ENCODE data around the gene OPHN1. TPM values are rescaled to one million over a fixed set of nuclear protein-coding genes. Genes with fewer than 3 reads are reported as not detected.
"Not testable (repeated sequence)": the region's sequence is repeated elsewhere in the genome, so short reads cannot be mapped to it uniquely, and the experiment has no call there.

Gene OPHN1
- total RNA-seq, 1 experiment from 2014 or later = 3.1 TPM

DNA sequence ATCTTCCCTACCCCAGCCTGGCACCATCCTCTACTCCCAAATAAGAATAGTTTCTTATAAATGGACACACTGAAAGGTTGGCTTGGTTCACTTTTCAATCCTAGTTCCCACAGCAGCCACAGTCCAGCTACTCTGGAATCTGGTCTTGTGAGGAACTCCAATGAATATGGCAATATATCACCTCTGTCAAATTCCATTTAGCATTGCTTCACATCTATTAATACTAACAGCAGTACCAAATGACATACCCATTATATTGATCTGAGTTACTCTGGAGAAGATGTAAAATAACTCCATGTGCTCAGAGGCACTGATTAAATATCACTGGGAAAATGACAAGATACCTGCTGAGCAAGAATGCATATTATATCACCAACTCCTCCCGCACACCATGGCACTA lies 8.6 kb downstream of the OPHN1 start:
- DNase-seq (ENCODE audit: low read depth) = no peak

DNA sequence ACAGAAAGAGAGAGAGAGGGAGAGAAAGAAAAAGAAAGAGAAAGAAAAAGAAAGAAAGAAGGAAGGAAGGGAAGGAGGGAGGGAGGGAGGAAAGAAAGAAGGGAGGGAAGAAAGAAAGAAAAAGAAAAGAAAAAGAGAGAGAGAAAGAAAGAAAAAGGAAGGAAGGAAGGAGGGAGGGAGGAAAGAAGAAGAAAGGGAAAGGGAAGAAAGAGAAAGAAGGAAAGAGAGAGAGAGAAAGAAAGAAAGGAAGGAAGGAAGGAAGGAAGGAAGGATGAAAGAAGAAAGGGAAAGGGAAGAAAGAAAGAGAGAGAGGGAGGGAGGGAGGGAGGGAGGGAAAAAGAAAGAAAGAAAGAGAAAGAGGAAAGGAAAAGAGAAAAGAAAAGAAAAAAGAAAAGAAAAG lies 10.8 kb downstream of the OPHN1 start:
- DNase-seq (ENCODE audit: low read depth) = no peak

DNA sequence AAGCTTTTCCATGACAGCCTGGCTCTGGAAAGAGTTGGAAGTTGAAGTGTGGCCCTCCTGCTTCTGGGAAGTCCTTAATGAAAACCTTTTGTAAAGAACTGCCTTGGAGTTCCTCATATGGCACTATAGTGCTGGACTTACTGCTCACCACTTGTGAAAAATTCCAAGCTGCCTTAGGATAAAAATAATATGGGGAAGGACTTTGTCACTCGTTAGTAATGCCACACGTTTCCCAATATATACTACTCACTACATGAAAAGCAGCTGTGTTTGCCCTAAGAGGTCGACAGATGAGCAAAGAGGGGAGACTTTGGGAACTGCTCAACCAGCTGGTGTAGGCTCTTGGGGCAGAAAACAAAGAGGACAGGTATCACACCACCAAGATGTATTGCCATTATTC lies 11.7 kb downstream of the OPHN1 start:
- DNase-seq (ENCODE audit: low read depth) = no peak

DNA sequence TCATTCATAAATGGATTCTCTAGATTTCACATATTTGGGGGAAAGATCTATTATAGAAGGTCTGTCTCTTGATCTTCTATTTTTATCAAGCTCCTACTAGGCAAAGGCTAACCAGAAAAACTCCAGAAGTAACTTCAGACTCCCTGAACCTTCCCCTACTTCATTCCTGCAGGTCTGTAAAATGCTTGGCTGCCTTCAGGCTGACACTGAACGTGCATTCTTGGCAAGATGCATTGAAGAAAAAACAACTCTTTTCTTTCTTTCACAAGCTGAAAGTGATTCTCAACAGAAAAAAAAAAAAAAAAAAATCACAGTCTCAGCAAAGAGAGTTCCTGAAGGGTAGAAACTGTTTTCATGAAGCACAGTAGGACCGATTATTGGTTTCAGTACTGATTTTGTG lies 12.7 kb downstream of the OPHN1 start:
- no peak for DNase-seq (ENCODE audit: low read depth)

DNA sequence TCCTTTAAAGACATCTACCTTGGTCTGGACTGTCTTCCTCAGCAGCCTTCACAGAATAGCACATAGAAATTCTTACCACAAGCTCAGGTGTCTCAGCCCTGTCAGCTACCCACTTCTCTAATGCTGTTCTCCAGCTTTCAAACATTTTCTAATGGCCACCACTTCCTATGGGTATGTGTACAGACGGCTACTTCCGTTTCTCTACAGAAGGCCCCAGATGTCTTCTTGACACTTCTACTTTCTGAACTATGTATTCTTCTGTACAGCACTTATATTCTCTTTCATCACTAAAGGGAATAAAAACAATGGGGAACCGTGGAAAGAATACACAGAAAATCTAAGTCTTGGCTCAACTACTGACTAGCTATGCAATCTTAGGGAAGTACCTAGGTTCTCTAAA lies 13.3 kb downstream of the OPHN1 start:
- DNase-seq (ENCODE audit: low read depth) = no peak

DNA sequence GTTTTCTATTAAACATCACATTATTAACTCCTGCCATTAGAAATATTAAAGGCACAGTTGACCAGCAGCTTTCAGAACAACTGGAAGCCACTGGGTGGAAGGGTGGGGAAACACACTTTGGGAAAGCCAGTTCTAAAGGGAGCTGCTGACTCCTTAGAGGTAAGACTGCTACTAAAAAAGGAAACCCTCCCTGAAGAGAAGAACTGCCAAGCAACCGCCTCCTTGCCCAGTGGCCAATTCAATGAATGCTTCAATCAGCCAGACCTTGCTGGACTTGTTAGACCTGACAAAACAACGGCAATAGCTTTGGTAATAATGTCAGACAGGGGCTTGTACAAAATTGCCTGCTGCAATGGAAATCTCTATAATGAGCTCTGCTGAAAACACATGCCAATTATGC lies 15.6 kb downstream of the OPHN1 start:
- no peak for DNase-seq (ENCODE audit: low read depth)

DNA sequence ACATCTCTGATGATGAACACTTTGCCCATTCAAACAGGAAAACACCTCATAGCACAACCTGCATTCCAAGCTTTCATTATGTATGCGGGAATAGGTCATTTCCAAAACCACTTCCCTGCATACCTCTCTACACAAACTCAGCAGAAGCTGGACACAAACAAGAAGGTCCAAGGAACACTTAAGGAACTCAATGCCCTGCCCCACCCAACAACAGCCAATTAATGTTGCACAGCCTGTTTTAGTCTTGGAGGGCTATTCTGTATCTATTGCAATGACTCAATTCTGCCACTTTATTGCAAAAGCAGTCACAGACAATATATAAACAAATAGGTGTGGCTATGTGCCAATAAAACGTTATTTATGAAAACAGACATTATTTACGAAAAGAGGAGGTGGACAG lies 16.7 kb downstream of the OPHN1 start:
- DNase-seq (ENCODE audit: low read depth) = peak; percentile 10

DNA sequence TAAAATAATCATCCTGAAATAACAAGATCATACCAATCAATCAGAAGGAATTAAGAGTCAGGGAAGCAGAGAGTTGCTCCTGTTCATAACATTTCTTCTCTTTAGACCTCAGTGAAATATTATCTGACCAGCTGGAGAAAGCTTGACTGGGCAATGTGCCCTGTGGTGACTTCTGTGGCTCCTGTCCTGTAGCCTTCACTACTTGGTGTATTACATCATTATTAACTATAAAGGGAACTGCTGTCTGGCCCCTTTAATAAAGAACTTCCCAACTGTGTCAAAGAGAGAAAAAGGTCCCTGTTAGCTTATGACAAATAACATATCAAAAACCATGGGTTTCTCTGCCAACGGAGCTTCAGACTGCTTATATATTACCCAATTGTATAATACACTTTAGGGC lies 18.0 kb downstream of the OPHN1 start:
- peak; percentile 33 for DNase-seq (ENCODE audit: low read depth)

DNA sequence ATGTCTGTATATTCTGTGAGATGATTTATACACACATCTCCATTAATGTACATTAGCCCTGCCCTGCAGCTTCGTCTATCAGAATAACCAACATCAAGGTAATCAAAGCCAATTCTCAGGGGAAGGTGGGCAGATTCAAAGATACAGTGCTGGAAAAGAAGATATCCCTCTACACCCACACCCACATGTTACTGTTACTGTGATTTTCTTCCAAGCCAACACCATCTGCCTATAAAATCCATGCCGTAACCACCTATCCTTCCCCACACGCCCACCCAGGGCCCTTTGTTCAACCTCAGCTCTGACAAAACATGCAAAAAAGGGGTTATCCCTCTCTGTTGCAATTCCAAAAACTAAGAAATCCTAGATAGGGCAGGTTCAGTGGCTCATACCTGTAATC lies 20.0 kb downstream of the OPHN1 start:
- DNase-seq (ENCODE audit: low read depth) = no peak

DNA sequence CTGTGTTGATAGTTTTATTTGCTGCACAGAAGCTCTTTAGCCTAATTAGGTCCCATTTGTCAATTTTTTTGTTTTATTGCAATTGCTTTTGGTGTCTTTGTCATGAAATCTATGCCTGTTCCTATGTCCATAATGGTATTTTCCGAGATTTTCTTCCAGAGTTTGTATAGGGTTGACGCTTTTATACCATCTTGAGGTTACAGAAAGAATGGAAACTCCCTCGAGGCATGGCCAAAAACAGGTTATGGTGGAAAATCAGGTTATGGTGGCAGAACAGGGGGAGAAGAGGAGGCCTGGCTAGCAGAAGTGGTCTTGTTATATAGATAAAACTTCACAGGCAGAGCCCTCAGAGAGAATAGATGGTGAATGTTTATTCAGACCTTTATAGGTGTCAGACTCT lies 21.6 kb downstream of the OPHN1 start:
- no peak for DNase-seq (ENCODE audit: low read depth)

DNA sequence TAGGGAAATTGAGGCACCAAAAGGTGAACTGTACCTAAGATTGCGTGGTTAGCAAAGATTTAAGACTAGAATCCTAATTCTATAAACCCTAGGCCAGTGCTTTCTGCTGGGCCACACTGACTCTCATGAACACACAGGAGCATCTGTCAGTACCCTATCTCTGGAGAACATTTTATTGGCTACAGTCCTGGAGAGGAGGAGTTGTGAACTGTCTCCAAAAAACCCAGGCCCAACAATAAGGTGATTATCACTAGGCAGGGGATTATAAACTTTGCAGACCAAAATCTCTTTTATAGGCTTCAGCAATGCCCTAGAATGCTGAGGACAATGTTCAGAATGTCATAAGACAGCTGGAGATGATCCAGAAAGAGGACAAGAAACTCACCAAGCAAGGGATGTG lies 24.1 kb downstream of the OPHN1 start:
- no peak for DNase-seq (ENCODE audit: low read depth)

DNA sequence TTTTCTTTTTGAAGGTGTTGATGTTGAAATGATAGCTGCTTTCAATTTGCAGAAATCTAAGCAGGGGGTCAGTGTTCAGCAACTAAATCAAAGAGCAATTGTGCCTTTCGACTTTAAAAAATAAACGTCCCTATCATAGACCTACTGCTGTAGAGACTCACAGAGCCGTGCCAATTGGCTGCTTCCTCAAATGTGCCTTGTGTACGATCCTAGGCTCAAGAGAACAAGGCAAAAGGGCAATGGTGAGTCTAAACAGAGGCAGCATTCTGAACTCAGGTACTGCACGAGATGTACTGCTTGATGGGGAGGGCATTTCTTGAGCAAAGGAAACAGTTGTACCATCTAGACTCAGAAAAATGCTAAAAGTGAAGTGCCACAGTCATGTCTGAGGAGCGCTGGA lies 29.8 kb downstream of the OPHN1 start:
- DNase-seq (ENCODE audit: low read depth) = no peak

DNA sequence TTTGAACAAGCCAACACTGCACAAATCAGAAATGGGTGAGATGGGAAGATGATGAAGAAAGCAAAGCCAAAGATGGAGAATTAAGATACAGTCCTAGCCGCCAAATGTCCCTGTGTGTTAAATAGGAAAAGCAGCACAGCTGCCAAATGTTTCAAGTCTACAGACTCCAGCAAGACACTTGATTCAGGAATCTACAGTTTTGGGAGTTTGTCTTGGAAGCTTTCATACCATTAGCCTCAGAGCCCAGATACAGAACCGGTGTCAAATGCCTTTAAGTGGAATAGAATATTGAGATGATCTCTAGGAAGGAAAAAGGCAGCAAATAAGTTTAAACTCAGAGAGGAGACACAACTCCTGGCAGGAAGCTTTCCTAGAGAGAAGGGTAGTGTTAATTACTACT lies 30.3 kb downstream of the OPHN1 start:
- no peak for DNase-seq (ENCODE audit: low read depth)

DNA sequence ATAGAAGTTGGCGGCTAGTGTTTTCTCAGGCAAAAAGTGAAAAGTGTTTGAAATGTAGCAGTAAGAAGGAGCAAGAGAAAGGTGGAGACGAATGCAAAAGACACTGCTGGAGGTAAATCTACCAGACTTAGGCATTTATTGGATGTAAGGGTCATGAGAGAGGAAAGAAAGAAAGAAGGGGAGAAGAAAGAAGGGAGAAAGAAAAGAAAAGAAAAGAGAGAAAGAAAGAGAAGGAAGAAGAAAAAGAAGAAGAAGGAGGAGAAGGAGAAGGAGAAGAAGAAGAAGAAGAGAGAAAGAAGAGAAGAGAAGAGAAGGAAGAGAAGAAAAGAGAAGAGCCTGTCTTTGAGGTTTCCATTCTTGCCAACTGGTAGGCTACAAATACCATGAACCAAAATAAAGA lies 31.2 kb downstream of the OPHN1 start:
- no peak for DNase-seq (ENCODE audit: low read depth)

DNA sequence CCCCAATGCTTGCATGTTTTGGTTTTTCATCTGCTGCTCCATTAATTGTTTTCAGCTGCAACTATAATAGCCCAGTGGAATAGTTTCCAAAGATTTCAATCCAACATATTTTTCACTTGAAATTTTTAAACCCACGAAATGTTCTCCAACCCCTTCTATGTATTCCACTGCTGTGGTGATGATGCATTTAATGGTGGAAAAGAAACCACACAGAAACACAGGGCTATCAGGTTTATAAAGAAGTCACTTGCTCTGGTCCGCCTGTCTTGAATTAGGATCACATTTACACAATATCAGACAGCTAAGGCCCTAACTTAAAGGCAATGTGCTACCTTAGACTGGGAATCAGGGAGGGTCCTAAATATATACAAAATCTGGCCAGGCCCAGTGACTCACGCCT lies 35.0 kb downstream of the OPHN1 start:
- no peak for DNase-seq (ENCODE audit: low read depth)

DNA sequence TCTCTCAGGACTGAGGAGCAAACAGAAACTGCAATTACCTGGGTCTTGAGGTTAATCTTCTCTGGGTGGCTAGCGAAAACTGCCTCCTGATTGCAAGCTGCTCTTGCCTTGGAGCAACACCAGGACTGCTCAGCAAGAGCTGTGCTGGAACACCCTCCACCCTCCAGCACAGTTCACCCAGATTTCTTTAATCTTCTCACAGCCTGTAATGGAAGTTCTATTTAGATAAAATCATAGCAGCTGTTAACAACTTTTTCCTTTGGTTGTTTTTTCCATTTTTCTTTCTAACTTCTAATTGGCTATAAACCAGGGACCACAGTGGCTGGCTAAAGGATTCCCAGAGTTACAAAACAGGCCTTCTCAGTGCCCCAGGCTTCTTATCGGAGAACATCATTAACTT lies 36.3 kb downstream of the OPHN1 start:
- no peak for DNase-seq (ENCODE audit: low read depth)

DNA sequence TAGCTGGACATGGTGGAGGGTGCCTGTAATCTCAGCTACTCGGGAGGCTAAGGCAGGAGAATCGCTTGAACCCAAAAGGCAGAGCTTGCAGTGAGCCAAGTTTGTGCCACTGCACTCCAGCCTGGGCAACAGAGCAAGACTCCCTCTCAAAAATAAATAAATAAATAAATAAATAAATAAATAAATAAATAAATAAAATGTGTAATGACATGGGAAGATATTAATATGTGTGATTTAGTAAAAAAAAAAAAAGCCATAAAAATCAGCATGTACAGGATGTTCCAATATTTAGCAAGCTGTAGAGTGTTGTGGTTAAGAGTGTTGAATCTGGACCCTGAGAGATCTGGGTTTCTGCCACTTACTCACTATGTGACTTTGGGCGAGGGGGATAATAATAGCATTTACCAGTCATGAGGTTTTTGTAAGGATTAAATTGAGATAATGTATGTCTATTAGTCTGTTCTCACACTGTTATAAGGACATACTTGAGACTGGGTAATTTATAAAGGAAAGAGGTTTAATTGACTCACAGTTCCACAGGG lies 43.8 kb downstream of the OPHN1 start:
- DNase-seq (ENCODE audit: low read depth) = not testable (repeated sequence)

DNA sequence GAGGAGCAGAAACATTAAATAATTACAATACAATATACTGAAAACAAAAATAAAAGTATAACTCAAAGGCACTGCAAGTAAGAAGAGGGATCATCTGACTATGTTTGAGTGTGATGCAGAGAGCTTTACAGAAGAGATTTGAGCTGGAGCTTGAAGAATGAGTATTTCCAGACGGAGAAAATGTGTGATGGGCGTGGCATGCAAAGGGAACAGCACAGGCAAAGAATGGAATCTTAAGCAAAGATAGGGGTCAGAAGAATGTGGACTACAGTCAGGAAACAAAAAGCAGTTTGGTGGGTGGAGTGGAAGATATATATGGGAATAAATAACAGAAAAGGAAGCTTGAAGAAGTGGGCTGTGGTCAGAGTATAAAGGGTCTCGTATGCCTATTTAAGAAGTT lies 45.5 kb downstream of the OPHN1 start:
- DNase-seq (ENCODE audit: low read depth) = no peak

DNA sequence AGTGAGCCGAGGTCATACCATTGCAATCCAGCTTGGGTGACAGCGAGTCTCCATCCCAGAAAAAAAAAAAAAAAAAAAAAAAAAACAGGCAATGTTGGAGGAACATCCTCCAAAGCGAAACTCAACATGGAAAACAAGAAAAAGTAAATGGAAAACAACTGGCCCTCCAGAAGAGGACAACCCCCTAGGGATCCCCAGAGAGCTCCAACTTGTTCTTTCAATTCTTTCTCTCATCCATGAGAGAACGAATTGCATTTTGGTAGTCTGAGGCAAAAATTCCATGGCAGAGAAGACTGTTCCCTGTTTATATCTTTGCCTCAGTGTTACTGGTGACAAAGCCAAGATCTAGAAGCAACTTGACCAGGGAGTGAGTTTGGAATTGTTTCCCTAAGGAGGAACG lies 49.8 kb downstream of the OPHN1 start:
- DNase-seq (ENCODE audit: low read depth) = no peak

DNA sequence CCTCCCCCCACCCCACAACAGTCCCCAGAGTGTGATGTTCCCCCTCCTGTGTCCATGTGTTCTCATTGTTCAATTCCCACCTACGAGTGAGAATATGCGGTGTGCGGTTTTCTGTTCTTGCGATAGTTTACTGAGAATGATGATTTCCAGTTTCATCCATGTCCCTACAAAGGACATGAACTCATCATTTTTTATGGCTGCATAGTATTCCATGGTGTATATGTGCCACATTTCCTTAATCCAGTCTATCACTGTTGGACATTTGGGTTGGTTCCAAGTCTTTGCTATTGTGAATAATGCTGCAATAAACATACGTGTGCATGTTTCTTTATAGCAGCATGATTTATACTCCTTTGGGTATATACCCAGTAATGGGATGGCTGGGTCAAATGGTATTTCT lies 55.7 kb downstream of the OPHN1 start:
- DNase-seq (ENCODE audit: low read depth) = not testable (repeated sequence)

DNA sequence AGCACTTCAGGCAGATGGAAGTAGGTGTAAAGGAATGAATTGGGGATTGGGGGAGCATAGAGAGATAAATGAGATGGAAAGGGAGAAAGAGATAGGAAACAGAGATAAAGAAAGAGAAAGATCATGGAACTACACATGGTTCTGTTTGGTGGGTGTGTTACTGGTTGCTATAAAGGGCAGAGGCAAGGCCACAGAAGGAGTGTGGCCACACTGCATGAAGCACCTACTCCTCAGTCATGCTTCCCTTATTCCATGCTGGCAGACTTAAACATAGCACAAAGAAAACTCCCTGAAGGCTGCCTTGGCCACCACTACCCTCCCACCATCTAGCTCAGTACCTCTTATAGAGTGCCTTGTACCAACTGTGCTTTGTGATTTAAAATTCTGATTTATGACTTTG lies 56.9 kb downstream of the OPHN1 start:
- DNase-seq (ENCODE audit: low read depth) = no peak

DNA sequence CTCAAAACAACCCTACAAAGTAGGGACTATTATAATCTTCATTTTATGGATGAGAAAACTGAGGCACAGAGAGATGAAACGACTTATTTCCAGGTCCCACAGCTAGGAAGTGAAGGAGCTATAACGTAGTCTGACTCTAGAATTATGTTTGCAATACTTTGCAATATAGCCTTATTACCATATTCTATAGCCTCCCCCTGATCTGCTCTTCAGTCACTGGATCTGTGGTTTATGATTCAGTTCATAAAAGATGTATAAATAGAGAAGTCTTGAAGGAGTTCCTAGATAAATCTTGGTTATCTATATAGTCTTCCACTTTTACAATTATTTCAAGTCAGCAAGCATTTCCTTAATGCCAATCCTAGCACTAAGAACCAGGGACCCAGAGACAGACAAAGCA lies 57.5 kb downstream of the OPHN1 start:
- DNase-seq (ENCODE audit: low read depth) = no peak

DNA sequence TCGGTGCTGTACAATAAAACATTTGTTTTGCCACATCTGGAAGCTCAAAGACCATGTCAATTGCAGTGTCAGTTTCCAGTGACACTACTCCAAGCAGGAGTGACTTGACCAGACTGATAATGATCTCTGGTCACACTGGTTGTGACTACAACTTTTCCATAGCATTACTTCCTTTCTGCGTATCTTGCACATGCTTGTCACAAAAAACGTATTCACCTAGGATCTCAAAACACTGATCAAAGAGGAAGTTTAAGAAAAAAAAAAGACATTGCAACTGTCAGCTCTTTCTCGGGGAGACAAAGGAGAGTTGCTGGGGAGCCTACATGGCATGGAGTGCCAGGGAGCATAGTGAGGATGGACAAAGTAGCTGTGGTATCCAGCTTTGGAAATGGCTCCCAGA lies 60.6 kb downstream of the OPHN1 start:
- DNase-seq (ENCODE audit: low read depth) = no peak

DNA sequence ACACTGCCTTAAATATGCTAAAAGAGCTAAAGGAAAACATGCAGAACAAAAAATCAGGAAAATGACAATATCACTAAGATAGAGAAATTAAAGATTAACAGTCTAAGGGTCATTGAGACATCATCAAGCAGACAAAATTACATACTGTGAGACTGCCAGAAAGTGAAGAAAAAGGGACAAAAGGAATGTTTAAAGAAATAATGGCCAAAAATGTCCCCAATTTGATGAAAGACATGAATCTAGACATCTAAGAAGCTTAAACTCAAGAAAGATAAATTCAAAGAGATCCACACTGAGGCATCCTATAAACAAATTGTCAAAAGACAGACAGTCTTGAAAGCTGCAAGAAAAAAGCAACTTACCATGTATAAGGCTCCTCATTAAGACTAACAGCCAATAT lies 63.7 kb downstream of the OPHN1 start:
- no peak for DNase-seq (ENCODE audit: low read depth)

DNA sequence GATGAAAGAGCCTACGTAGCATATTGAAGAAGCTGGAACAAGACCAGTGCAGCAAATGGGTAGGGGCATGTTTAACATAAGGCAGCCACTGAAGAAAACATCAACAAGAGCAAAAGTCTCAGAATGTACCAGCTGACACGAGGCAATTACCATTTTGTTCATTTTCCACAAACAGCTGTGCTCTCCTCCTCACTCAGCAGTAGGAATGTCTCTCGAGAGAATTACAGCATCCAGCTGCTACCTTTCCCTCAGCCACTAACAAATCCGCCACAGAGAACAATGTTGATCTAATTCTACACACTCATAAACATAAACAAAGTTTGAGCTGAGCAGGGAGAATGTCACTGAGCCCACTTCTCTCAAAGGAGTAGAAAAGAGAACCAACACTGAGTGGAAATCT lies 68.0 kb downstream of the OPHN1 start:
- no peak for DNase-seq (ENCODE audit: low read depth)
